Suppressor macrophage treated with lipopolysaccharide for 4 hours (primary cell): ENCODE data around the gene CLC.
"Not testable (repeated sequence)": the region's sequence is repeated elsewhere in the genome, so short reads cannot be mapped to it uniquely, and the experiment has no call there.

Source experiments
- DNase-seq: peaks from one replicate; pipeline ENCODE4 v3.0.0-alpha.2; 2020

CLC gene

GRCh38 chr19:39728040-39728439 is 9.8 kb downstream of the CLC start:
- DNase-seq = no peak

- no peak for DNase-seq
Observed at GRCh38 chr19:39727070-39727800, 10.6 kb downstream of the CLC start.

- no peak for DNase-seq
Observed at GRCh38 chr19:39725995-39726394, 11.8 kb downstream of the CLC start.

GRCh38 chr19:39720144-39720543 is 17.7 kb downstream of the CLC start:
- DNase-seq = not testable (repeated sequence)

- no peak for DNase-seq
Observed at GRCh38 chr19:39710333-39710890, 27.4 kb downstream of the CLC start.

- no peak for DNase-seq
Observed at GRCh38 chr19:39709026-39709872, 28.6 kb downstream of the CLC start.

- no peak for DNase-seq
Observed at GRCh38 chr19:39708594-39708993, 29.2 kb downstream of the CLC start.

GRCh38 chr19:39705578-39706188 is 32.1 kb downstream of the CLC start:
- peak; percentile 50 for DNase-seq

- no peak for DNase-seq
Observed at GRCh38 chr19:39704181-39705044, 33.4 kb downstream of the CLC start, which contains the start of gene LGALS14. TSS of gene LGALS14 (plus strand) at chr19:39704481. CDS start at chr19:39704529, 48 bp downstream.

- DNase-seq = no peak
Observed at GRCh38 chr19:39701291-39701690, 36.5 kb downstream of the CLC start.

- DNase-seq = no peak
Observed at GRCh38 chr19:39698535-39698934, 39.3 kb downstream of the CLC start.

- no peak for DNase-seq
Observed at GRCh38 chr19:39696387-39696786, 41.4 kb downstream of the CLC start.

- no peak for DNase-seq
Observed at GRCh38 chr19:39695759-39696158, 42.1 kb downstream of the CLC start.

GRCh38 chr19:39692822-39693221 is 45.0 kb downstream of the CLC start:
- DNase-seq = no peak

- DNase-seq = no peak
Observed at GRCh38 chr19:39692166-39692565, 45.7 kb downstream of the CLC start.

- not testable (repeated sequence) for DNase-seq
Observed at GRCh38 chr19:39688637-39689036, 49.2 kb downstream of the CLC start.

GRCh38 chr19:39686739-39687138 is 51.1 kb downstream of the CLC start:
- DNase-seq = peak; percentile 10

GRCh38 chr19:39684267-39684666 is 53.6 kb downstream of the CLC start:
- no peak for DNase-seq

- DNase-seq = no peak
Observed at GRCh38 chr19:39681416-39681815, 56.4 kb downstream of the CLC start.
